Endothelial cell of umbilical vein (primary cell): ENCODE data around the gene TMEM167A.

Experiments
- CTCF ChIP-seq, 2 donors: IDR thresholded peaks; 1 replicate in 1 of 2; 2 replicates in 1 of 2; pipeline ENCODE4 v1.5.1; 2011; ENCODE audit warnings: low read length in 2 of 2, mild to moderate bottlenecking in 2 of 2, moderate library complexity in 2 of 2, control low read depth in 1 of 2, inconsistent platforms in 1 of 2, low read depth in 1 of 2; ENCODE audit not compliant: insufficient read depth in 1 of 2; ENCODE audit errors: extremely low read depth in 1 of 2
- EZH2 ChIP-seq: IDR thresholded peaks from 2 replicates; pipeline ENCODE4 v1.6.1; 2012; ENCODE audit warnings: borderline replicate concordance, low read depth, mild to moderate bottlenecking, moderate library complexity, low read length, inconsistent platforms; ENCODE audit not compliant: severe bottlenecking
- FOS ChIP-seq: IDR thresholded peaks from 2 replicates; pipeline ENCODE4 v1.6.1; 2011; ENCODE audit warnings: mild to moderate bottlenecking, low read length, moderate library complexity, borderline replicate concordance; ENCODE audit not compliant: insufficient read depth
- GATA2 ChIP-seq: IDR thresholded peaks from 2 replicates; pipeline ENCODE4 v1.7.0; 2011; ENCODE audit warnings: low read depth, mild to moderate bottlenecking, moderate library complexity, mixed read lengths, low read length; ENCODE audit not compliant: insufficient read length, insufficient read depth
- JUN ChIP-seq: IDR thresholded peaks from 2 replicates; pipeline ENCODE4 v1.6.1; 2011; ENCODE audit warnings: borderline replicate concordance, low read depth; ENCODE audit not compliant: insufficient read length, insufficient read depth
- MAX ChIP-seq: IDR thresholded peaks from 2 replicates; pipeline ENCODE4 v1.6.1; 2011; ENCODE audit not compliant: insufficient read depth, insufficient read length
- MYC ChIP-seq: IDR thresholded peaks from one replicate; pipeline ENCODE4 v1.6.1; 2011; ENCODE audit warnings: mild to moderate bottlenecking, low read depth, low read length
- POLR2A ChIP-seq: IDR thresholded peaks from 2 replicates; pipeline ENCODE4 v1.6.1; 2012; ENCODE audit warnings: low read depth, mild to moderate bottlenecking, control low read depth, low read length
- POLR2AphosphoS5 ChIP-seq: IDR thresholded peaks from 2 replicates; pipeline ENCODE4 v1.6.1; 2012; ENCODE audit warnings: low read depth, mild to moderate bottlenecking, control low read depth, low read length, moderate library complexity; ENCODE audit not compliant: insufficient read depth

GRCh38 chr5:83072966-83073365 is 4.2 kb downstream of the TMEM167A start:
- no peak for TF ChIP-seq CTCF (IDR thresholded peaks at IDR 0.05; ENCODE audit: extremely low read depth in 1 of 2, insufficient read depth in 1 of 2, low read depth in 1 of 2, low read length in 2 of 2)
- no peak for TF ChIP-seq POLR2AphosphoS5
- no peak for TF ChIP-seq POLR2A
- no peak for TF ChIP-seq EZH2
- no peak for TF ChIP-seq MAX
- TF ChIP-seq MYC, result no peak
- TF ChIP-seq JUN, result no peak
- no peak for TF ChIP-seq FOS
- TF ChIP-seq GATA2, result no peak
